H1 (cell line): ENCODE measurements around the gene PTPRG. TPM values are rescaled to one million over a fixed set of nuclear protein-coding genes. Genes with fewer than 3 reads are reported as not detected.

Experiments
- CTCF ChIA-PET: fragments of 300-600 bp; sonication (Branson Sonifier 250); formaldehyde crosslinking; loops from one replicate; lab custom pipeline; 2021; ENCODE audit not compliant: partially characterized antibody; lab: Charles Lee
- POLR2A ChIA-PET: fragments of 300-600 bp; sonication (Branson Sonifier 250); formaldehyde crosslinking; loops from one replicate; lab custom pipeline; 2021; ENCODE audit warnings: inconsistent platforms; ENCODE audit not compliant: partially characterized antibody; lab: Charles Lee
- DNase-seq, 2 experiments: peaks; one replicate each; pipeline versions ENCODE4 v3.0.0 to v3.0.0-alpha.2; 2010 to 2022; ENCODE audit warnings: low spot score in 2 of 2, low read depth in 1 of 2, mixed read lengths in 1 of 2
- FAIRE-seq: peaks from 2 replicates; lab custom pipeline; 2011; peaks lifted over from hg19 to GRCh38; lab: Jason Lieb, UNC
- H2AFZ ChIP-seq: 2 replicates; pipeline ENCODE4 v1.8.1; 2012; ENCODE audit warnings: low read length, inconsistent platforms
- H2AK5ac ChIP-seq: 2 replicates; pipeline ENCODE4 v1.6.1; 2013; ENCODE audit warnings: low read depth, low read length
- H2BK120ac ChIP-seq: replicated peaks from 2 replicates; pipeline ENCODE3; 2013; ENCODE audit warnings: low read depth, low read length, inconsistent platforms
- H2BK12ac ChIP-seq: 2 replicates; pipeline ENCODE4 v1.6.1; 2013; ENCODE audit warnings: low read depth, low read length
- H2BK15ac ChIP-seq: 2 replicates; pipeline ENCODE4 v1.6.1; 2013; ENCODE audit warnings: low read length
- H2BK20ac ChIP-seq: 2 replicates; pipeline ENCODE4 v1.6.1; 2013; ENCODE audit warnings: low read length
- H2BK5ac ChIP-seq: 2 replicates; pipeline ENCODE4 v1.6.1; 2013; ENCODE audit warnings: low read depth, low read length
- H3K14ac ChIP-seq: 2 replicates; pipeline ENCODE4 v1.6.1; 2013; ENCODE audit warnings: inconsistent platforms; ENCODE audit not compliant: insufficient read length
- H3K18ac ChIP-seq: 2 replicates; pipeline ENCODE4 v1.6.1; 2013; ENCODE audit warnings: low read length; ENCODE audit errors: extremely low read depth
- H3K23ac ChIP-seq: 2 replicates; pipeline ENCODE4 v1.6.1; 2013; ENCODE audit warnings: inconsistent platforms; ENCODE audit not compliant: insufficient read length
- H3K23me2 ChIP-seq: 2 replicates; pipeline ENCODE4 v1.6.1; 2013; ENCODE audit warnings: low read depth, low read length
- H3K27ac ChIP-seq: 2 replicates; pipeline ENCODE4 v1.6.1; 2011; ENCODE audit warnings: low read depth, low read length, inconsistent platforms
- H3K27me3 ChIP-seq, 4 experiments: replicated peaks in 1 of 4; 1 replicate in 1 of 4; 2 replicates in 3 of 4; pipeline versions ENCODE4 v1.6.1 to v1.8.1; 2011 to 2013; ENCODE audit warnings: low read length in 3 of 4, mild to moderate bottlenecking in 3 of 4, inconsistent platforms in 2 of 4, mixed read lengths in 2 of 4, moderate library complexity in 1 of 4; ENCODE audit not compliant: control insufficient read depth in 3 of 4, insufficient read depth in 3 of 4; ENCODE audit errors: extremely low read depth in 1 of 4
- H3K36me3 ChIP-seq, 4 experiments: 2 replicates each; pipeline versions ENCODE4 v1.6.1 to v1.8.1; 2011 to 2013; ENCODE audit warnings: mild to moderate bottlenecking in 4 of 4, low read length in 3 of 4, moderate library complexity in 2 of 4, control low read depth in 1 of 4, inconsistent platforms in 1 of 4; ENCODE audit not compliant: insufficient read depth in 4 of 4, control insufficient read depth in 2 of 4
- H3K4ac ChIP-seq: replicated peaks from 2 replicates; pipeline ENCODE3; 2013; ENCODE audit warnings: low read length, low read depth, mixed read lengths, inconsistent platforms; ENCODE audit not compliant: insufficient read length
- H3K4me1 ChIP-seq, 4 experiments: replicated peaks in 1 of 4; 1 replicate in 1 of 4; 2 replicates in 3 of 4; pipeline versions ENCODE4 v1.6.1 to v1.8.1; 2011 to 2013; ENCODE audit warnings: low read length in 3 of 4, inconsistent platforms in 2 of 4, mixed read lengths in 1 of 4; ENCODE audit not compliant: insufficient read depth in 4 of 4, control insufficient read depth in 3 of 4
- H3K4me2 ChIP-seq, 2 experiments: 2 replicates each; pipeline versions ENCODE4 v1.6.1 to v1.8.1; 2011 to 2013; ENCODE audit warnings: low read depth in 2 of 2, low read length in 2 of 2, control low read depth in 1 of 2, inconsistent platforms in 1 of 2, mild to moderate bottlenecking in 1 of 2; ENCODE audit not compliant: insufficient read depth in 1 of 2
- H3K4me3 ChIP-seq, 4 experiments: fragments of 200-600, 300-600 bp in 1 of 4; sonication (generic), shearing (Covaris generic), sonication (Bioruptor Twin) in 1 of 4; 2 replicates each; pipeline versions ENCODE4 v1.5.1 to v1.8.1; 2011 to 2016; ENCODE audit warnings: low read length in 4 of 4, low read depth in 3 of 4, control low read depth in 2 of 4, inconsistent platforms in 2 of 4, mild to moderate bottlenecking in 2 of 4, mixed read lengths in 1 of 4, moderate library complexity in 1 of 4; ENCODE audit not compliant: insufficient read depth in 2 of 4; ENCODE audit errors: extremely low read depth in 1 of 4
- H3K56ac ChIP-seq: replicated peaks from 2 replicates; pipeline ENCODE3; 2013; ENCODE audit warnings: low read depth, mild to moderate bottlenecking, mixed read lengths, low read length, inconsistent platforms; ENCODE audit not compliant: insufficient read length
- H3K79me1 ChIP-seq: 2 replicates; pipeline ENCODE4 v1.6.1; 2013; ENCODE audit warnings: low read depth, low read length, control low read depth
- H3K79me2 ChIP-seq, 2 experiments: 2 replicates each; pipeline versions ENCODE4 v1.6.1 to v1.8.1; 2012 to 2013; ENCODE audit warnings: low read length in 2 of 2, mild to moderate bottlenecking in 2 of 2, inconsistent platforms in 1 of 2; ENCODE audit not compliant: insufficient read depth in 2 of 2, control insufficient read depth in 1 of 2
- H3K9ac ChIP-seq, 4 experiments: replicated peaks in 1 of 4; 1 replicate in 1 of 4; 2 replicates in 3 of 4; pipeline versions ENCODE4 v1.6.1 to v1.8.1; 2011 to 2013; ENCODE audit warnings: low read depth in 3 of 4, low read length in 3 of 4, control low read depth in 2 of 4, mild to moderate bottlenecking in 2 of 4, moderate library complexity in 2 of 4, inconsistent platforms in 1 of 4; ENCODE audit errors: extremely low read depth in 1 of 4
- H3K9me3 ChIP-seq, 2 experiments: 2 replicates each; pipeline versions ENCODE4 v1.6.1 to v1.8.1; 2012 to 2013; ENCODE audit warnings: mild to moderate bottlenecking in 2 of 2, moderate library complexity in 2 of 2, control low read depth in 1 of 2, inconsistent platforms in 1 of 2, low read depth in 1 of 2, low read length in 1 of 2, mixed read lengths in 1 of 2; ENCODE audit not compliant: insufficient read depth in 2 of 2
- H4K20me1 ChIP-seq, 2 experiments: replicated peaks in 1 of 2; 2 replicates each; pipeline versions ENCODE3 to v1.8.1; 2011 to 2013; ENCODE audit warnings: inconsistent platforms in 2 of 2, low read length in 2 of 2, mild to moderate bottlenecking in 1 of 2; ENCODE audit not compliant: insufficient read depth in 2 of 2, control insufficient read depth in 1 of 2
- H4K5ac ChIP-seq: 2 replicates; pipeline ENCODE4 v1.6.1; 2013; ENCODE audit warnings: low read length, low read depth, mixed read lengths, inconsistent platforms; ENCODE audit not compliant: insufficient read length
- H4K8ac ChIP-seq: 2 replicates; pipeline ENCODE4 v1.8.0; 2013; ENCODE audit warnings: mild to moderate bottlenecking, moderate library complexity, low read length, inconsistent platforms; ENCODE audit not compliant: insufficient read depth; ENCODE audit errors: extremely low read depth
- H4K91ac ChIP-seq: replicated peaks from 2 replicates; pipeline ENCODE3; 2013; ENCODE audit warnings: low read length, mixed read lengths, inconsistent platforms; ENCODE audit not compliant: insufficient read length
- CTBP2 ChIP-seq: IDR thresholded peaks from 2 replicates; pipeline ENCODE4 v1.7.0; 2011; ENCODE audit warnings: borderline replicate concordance, mild to moderate bottlenecking, moderate library complexity, mixed read lengths, low read length; ENCODE audit not compliant: insufficient read depth, insufficient read length
- GABPA ChIP-seq: IDR thresholded peaks from 2 replicates; pipeline ENCODE4 v1.6.1; 2011; ENCODE audit warnings: mild to moderate bottlenecking, low read length, moderate library complexity, borderline replicate concordance; ENCODE audit not compliant: insufficient read depth
- GTF2F1 ChIP-seq: IDR thresholded peaks from 2 replicates; pipeline ENCODE4 v1.6.1; 2012; ENCODE audit warnings: low read depth, low read length, improper control_type of control experiment, borderline replicate concordance
- JUN ChIP-seq: IDR thresholded peaks from 2 replicates; pipeline ENCODE4 v1.6.1; 2011; ENCODE audit warnings: low read depth, mild to moderate bottlenecking, improper control_type of control experiment, low read length
- SAP30 ChIP-seq: fragments of 300-600 bp; sonication (generic); IDR thresholded peaks from 2 replicates; pipeline ENCODE4 v1.7.1; 2012; ENCODE audit warnings: low read length, moderate library complexity, mild to moderate bottlenecking, inconsistent platforms; ENCODE audit not compliant: insufficient read depth, insufficient replicate concordance
- WGBS, 2 experiments: shearing (Covaris generic) in 1 of 2; methylation state at CpG; one replicate each; pipeline versions ENCODE4 v1.1.6 to v1.1.7; 2013 to 2015; ENCODE audit warnings: low lambda C conversion rate in 2 of 2, mixed read lengths in 2 of 2, inconsistent platforms in 1 of 2, low coverage in 1 of 2, missing lambda C conversion rate in 1 of 2; ENCODE audit not compliant: insufficient replicate concordance in 2 of 2, insufficient coverage in 1 of 2, insufficient read length in 1 of 2; ENCODE audit errors: extremely low coverage in 1 of 2, missing lambda C conversion rate in 1 of 2; 5-methylcytosine and 5-hydroxymethylcytosine counted together
- polyA plus RNA-seq, 7 experiments: library from polyadenylated mRNA; depleted of rRNA in 3 of 7; stranded (reverse) in 5 of 7; unstranded in 2 of 7; fragments of >200 nt in 5 of 7; fragments of 200-250 nt in 2 of 7; gene quantifications; 1 replicate in 5 of 7; 2 replicates in 1 of 7; 4 replicates in 1 of 7; pipeline versions ENCODE4 v1.2.1 to v1.2.3, GENCODE V29; 2011 to 2013; ENCODE audit warnings: missing spikeins in 2 of 7, mixed read lengths in 2 of 7
- total RNA-seq: library from RNA; stranded (reverse); fragmentation: NEBNext Ultra II Directional; extraction: Animal tissue kit (Norgen Biotek cat#: 25700); gene quantifications from 2 replicates; pipeline ENCODE4 v1.2.1, GENCODE V29; 2021
- TF ChIP-seq, protein P1 (sequence below): IDR thresholded peaks from 2 replicates; pipeline ENCODE4 v1.6.1; 2012; ENCODE audit warnings: inconsistent platforms
- TF ChIP-seq, protein P2 (sequence below), 3 experiments: IDR thresholded peaks; 1 replicate in 2 of 3; 2 replicates in 1 of 3; pipeline versions ENCODE4 v1.5.1 to v1.6.1; 2011; ENCODE audit warnings: low read length in 3 of 3, mild to moderate bottlenecking in 3 of 3, inconsistent platforms in 2 of 3, low read depth in 1 of 3, moderate library complexity in 1 of 3; ENCODE audit not compliant: insufficient read depth in 1 of 3; ENCODE audit errors: control extremely low read depth in 1 of 3

PTPRG gene
- total and polyA plus RNA-seq, 2 of the 8 experiments (the other 6 are each of a cell fraction or from before 2014, with no cell fraction given), result 23.3 to 96.2 TPM

DNA sequence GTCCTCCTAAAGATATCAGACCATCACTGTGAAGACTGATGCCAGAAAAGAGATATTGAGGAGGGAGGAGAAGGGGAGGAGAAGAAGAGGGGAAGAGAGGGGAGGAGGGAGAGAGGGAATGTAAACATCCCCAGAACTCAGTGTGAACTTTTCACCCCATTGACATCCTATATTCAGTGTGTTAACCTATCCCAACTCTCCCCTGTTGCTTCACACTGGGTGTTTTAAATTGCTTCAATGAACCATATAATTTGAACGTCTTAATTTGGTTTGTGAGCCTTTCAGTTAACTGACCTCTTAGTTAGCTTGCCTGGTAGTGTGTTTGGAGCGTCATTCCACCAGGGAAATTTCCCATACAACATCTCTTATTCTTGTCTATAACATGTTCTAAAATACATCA, 29.8 kb upstream of the PTPRG start:
- TF ChIP-seq, protein P1, sequence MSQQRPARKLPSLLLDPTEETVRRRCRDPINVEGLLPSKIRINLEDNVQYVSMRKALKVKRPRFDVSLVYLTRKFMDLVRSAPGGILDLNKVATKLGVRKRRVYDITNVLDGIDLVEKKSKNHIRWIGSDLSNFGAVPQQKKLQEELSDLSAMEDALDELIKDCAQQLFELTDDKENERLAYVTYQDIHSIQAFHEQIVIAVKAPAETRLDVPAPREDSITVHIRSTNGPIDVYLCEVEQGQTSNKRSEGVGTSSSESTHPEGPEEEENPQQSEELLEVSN, result no peak
- TF ChIP-seq GTF2F1, result no peak
- TF ChIP-seq, protein P2, sequence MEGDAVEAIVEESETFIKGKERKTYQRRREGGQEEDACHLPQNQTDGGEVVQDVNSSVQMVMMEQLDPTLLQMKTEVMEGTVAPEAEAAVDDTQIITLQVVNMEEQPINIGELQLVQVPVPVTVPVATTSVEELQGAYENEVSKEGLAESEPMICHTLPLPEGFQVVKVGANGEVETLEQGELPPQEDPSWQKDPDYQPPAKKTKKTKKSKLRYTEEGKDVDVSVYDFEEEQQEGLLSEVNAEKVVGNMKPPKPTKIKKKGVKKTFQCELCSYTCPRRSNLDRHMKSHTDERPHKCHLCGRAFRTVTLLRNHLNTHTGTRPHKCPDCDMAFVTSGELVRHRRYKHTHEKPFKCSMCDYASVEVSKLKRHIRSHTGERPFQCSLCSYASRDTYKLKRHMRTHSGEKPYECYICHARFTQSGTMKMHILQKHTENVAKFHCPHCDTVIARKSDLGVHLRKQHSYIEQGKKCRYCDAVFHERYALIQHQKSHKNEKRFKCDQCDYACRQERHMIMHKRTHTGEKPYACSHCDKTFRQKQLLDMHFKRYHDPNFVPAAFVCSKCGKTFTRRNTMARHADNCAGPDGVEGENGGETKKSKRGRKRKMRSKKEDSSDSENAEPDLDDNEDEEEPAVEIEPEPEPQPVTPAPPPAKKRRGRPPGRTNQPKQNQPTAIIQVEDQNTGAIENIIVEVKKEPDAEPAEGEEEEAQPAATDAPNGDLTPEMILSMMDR (IDR thresholded peaks at IDR 0.05; ENCODE audit: control extremely low read depth in 1 of 3, insufficient read depth in 1 of 3, low read depth in 1 of 3, low read length in 3 of 3), result no peak
- TF ChIP-seq SAP30, result no peak
- no peak for TF ChIP-seq GABPA
- no peak for TF ChIP-seq JUN
- TF ChIP-seq CTBP2, result no peak
- 68% methylated on average over 2 of the region's 2 CpGs; no CpG with 5 or more reads in 1 of the 2 experiments for WGBS, 2 experiments
- Histone ChIP-seq H3K18ac (no peak overlapping the region), H3K14ac (no peak overlapping the region), H3K79me1 (no peaks in the 10 kb centered on the region), H3K4me3 (no peak overlapping the region), H3K9me3 (no peaks in the 10 kb centered on the region), H2BK5ac (no peak overlapping the region), H4K8ac (no peak overlapping the region), H3K4me1 (no peaks in the 10 kb centered on the region; a peak in 2 of 7 replicates), H3K23ac (no peak overlapping the region), H2AFZ (no peak overlapping the region), H4K5ac (no peak overlapping the region), H3K79me2 (no peaks in the 10 kb centered on the region), H3K9ac (no peak overlapping the region), H2BK20ac (no peak overlapping the region), H3K36me3 (no peaks in the 10 kb centered on the region), H4K91ac (no peak overlapping the region), H3K56ac (no peak overlapping the region), H3K4me2 (no peak overlapping the region), H3K23me2 (no peaks in the 10 kb centered on the region), H2BK12ac (no peak overlapping the region), H2BK120ac (no peak overlapping the region), H2BK15ac (no peak overlapping the region), H4K20me1 (no peaks in the 10 kb centered on the region), H3K27ac (no peak overlapping the region), H2AK5ac (no peak overlapping the region), H3K4ac (no peak overlapping the region), H3K27me3 (no peaks in the 10 kb centered on the region; a peak in 1 of 7 replicates)
- FAIRE-seq (no peak), DNase-seq (no peak)
- POLR2A ChIA-PET, result interaction anchor here (1.1 to 3.5 kb wide), 2 partner anchors 15 to 29 kb away, joined by 3 to 24 read pairs; partner anchors contain the start of gene PTPRG
- CTCF ChIA-PET, result interaction anchor here (1.1 to 2.1 kb wide), 4 partner anchors 17 to 412 kb away, joined by 3 to 10 read pairs (median 4); no protein-coding TSS in a partner anchor
